ENCODE measurements around the gene DLL4. TPM values are rescaled to one million over a fixed set of nuclear protein-coding genes. Genes with fewer than 3 reads are reported as not detected.

Gene DLL4
- total and polyA plus RNA-seq, 2 donors (not counting 1 experiment from before 2014, with no cell fraction given), result 0.07 to 0.30 TPM

GRCh38 chr15:40948706-40949473, 19.8 kb downstream of the DLL4 start:
- H3K9me3 Mint-ChIP-seq (ENCODE audit: insufficient read depth), result no peaks in the 10 kb centered on the region
- Histone ChIP-seq H3K27me3 (replicated peaks in 1 of 4; ENCODE audit: control extremely low read depth in 1 of 4, control insufficient read depth in 3 of 4, insufficient read depth in 4 of 4, low read length in 3 of 4) (peaks cover 0 to 14% (median 2%) of the 10 kb centered on the region in 4 experiments), H3K36me3 (replicated peaks in 1 of 2; ENCODE audit: control extremely low read depth in 1 of 2, control insufficient read depth in 1 of 2, extremely low read depth in 1 of 2, insufficient read depth in 2 of 2, low read length in 1 of 2) (no peaks in the 10 kb centered on the region), H3K9me3 (ENCODE audit: control extremely low read depth in 1 of 3, control insufficient read depth in 2 of 3, insufficient read depth in 1 of 3, low read length in 2 of 3) (no peaks in the 10 kb centered on the region), H2AFZ (ENCODE audit: insufficient read depth, low read depth, low read length, poor library complexity, severe bottlenecking) (peak overlapping the region; percentile 18), H3K27ac (ENCODE audit: low read length in 2 of 2) (no peak overlapping the region), H4K20me1 (ENCODE audit: control insufficient read depth, insufficient read depth, low read length, poor library complexity, severe bottlenecking) (no peaks in the 10 kb centered on the region), H3K4me3 (ENCODE audit: control extremely low read depth in 1 of 5, extremely low read depth in 1 of 5, insufficient read depth in 1 of 5, low read depth in 2 of 5, low read length in 4 of 5) (no peak overlapping the region), H3K9ac (ENCODE audit: low read length) (no peak overlapping the region), H3K79me2 (ENCODE audit: control insufficient read depth, insufficient read depth, low read length) (no peaks in the 10 kb centered on the region), H3K4me1 (ENCODE audit: control insufficient read depth in 2 of 2, insufficient read depth in 2 of 2, low read length in 2 of 2) (peaks cover 8 to 13% of the 10 kb centered on the region in 2 donors), H3K4me2 (replicated peaks; ENCODE audit: low read depth, low read length, poor library complexity, severe bottlenecking) (no peak overlapping the region)
- peaks cover 17% of the 10 kb centered on the region for H3K27me3 Mint-ChIP-seq
- no peak overlapping the region for H3K4me3 Mint-ChIP-seq
- H3K27ac Mint-ChIP-seq, result no peak overlapping the region
- no peak for TF ChIP-seq EZH2 (IDR thresholded peaks at IDR 0.05; ENCODE audit: borderline replicate concordance, insufficient read depth, low read depth, low read length, poor library complexity, severe bottlenecking)
- no peak for TF ChIP-seq CTCF (IDR thresholded peaks at IDR 0.05)
- peaks cover 22% of the 10 kb centered on the region for H3K4me1 Mint-ChIP-seq
- intact Hi-C loops (cut with micrococcal nuclease), result no loop called here
- ChIA-PET POLR2A (interaction anchor here (0.6 kb wide), 1 partner anchor 397 kb away, joined by 9 read pairs; no protein-coding TSS in a partner anchor), CTCF (interaction anchor here (2.0 kb wide), 1 partner anchor 19 kb away, joined by 4 read pairs; no protein-coding TSS in a partner anchor)
- DNase-seq (no peak), ATAC-seq (ENCODE audit: low read depth) (no peak)
- 66% methylated on average over 20 of the region's 21 CpGs for WGBS (ENCODE audit: insufficient coverage)

- DNase-seq (no peak), ATAC-seq (ENCODE audit: low read depth) (no peak)
- no peak overlapping the region for H3K27ac ChIP-seq (ENCODE audit: low read length in 2 of 2)
- peaks cover 0 to 14% (median 2%) of the 10 kb centered on the region in 4 experiments for H3K27me3 ChIP-seq (replicated peaks in 1 of 4; ENCODE audit: control extremely low read depth in 1 of 4, control insufficient read depth in 3 of 4, insufficient read depth in 4 of 4, low read length in 3 of 4)
- H3K27me3 Mint-ChIP-seq, result peaks cover 17% of the 10 kb centered on the region
- H3K9ac ChIP-seq (ENCODE audit: low read length), result no peak overlapping the region
- WGBS (ENCODE audit: insufficient coverage), result 75% methylated on average over 4 of the region's 7 CpGs
- TF ChIP-seq CTCF (IDR thresholded peaks at IDR 0.05) (no peak), EZH2 (IDR thresholded peaks at IDR 0.05; ENCODE audit: borderline replicate concordance, insufficient read depth, low read depth, low read length, poor library complexity, severe bottlenecking) (no peak)
- CTCF ChIA-PET, result interaction anchor here (2.0 kb wide), 1 partner anchor 20 kb away, joined by 4 read pairs; no protein-coding TSS in a partner anchor
- H3K79me2 ChIP-seq (ENCODE audit: control insufficient read depth, insufficient read depth, low read length), result no peaks in the 10 kb centered on the region
- no peaks in the 10 kb centered on the region for H3K36me3 ChIP-seq (replicated peaks in 1 of 2; ENCODE audit: control extremely low read depth in 1 of 2, control insufficient read depth in 1 of 2, extremely low read depth in 1 of 2, insufficient read depth in 2 of 2, low read length in 1 of 2)
- H3K9me3 Mint-ChIP-seq (ENCODE audit: insufficient read depth), result no peaks in the 10 kb centered on the region
- POLR2A ChIA-PET, result no interaction called here
- H3K4me2 ChIP-seq (replicated peaks; ENCODE audit: low read depth, low read length, poor library complexity, severe bottlenecking), result no peak overlapping the region
- peaks cover 9 to 14% of the 10 kb centered on the region in 2 donors for H3K4me1 ChIP-seq (ENCODE audit: control insufficient read depth in 2 of 2, insufficient read depth in 2 of 2, low read length in 2 of 2)
- H3K27ac Mint-ChIP-seq, result no peak overlapping the region
- H3K4me1 Mint-ChIP-seq, result peaks cover 22% of the 10 kb centered on the region
- H3K4me3 ChIP-seq (ENCODE audit: control extremely low read depth in 1 of 5, extremely low read depth in 1 of 5, insufficient read depth in 1 of 5, low read depth in 2 of 5, low read length in 4 of 5), result no peak overlapping the region
- intact Hi-C loops (cut with micrococcal nuclease), result loop anchor here (5.0 kb wide), 1 partner anchor 168 kb away; the partner anchor contains the start of gene INO80
- H4K20me1 ChIP-seq (ENCODE audit: control insufficient read depth, insufficient read depth, low read length, poor library complexity, severe bottlenecking), result no peaks in the 10 kb centered on the region
- no peak overlapping the region for H2AFZ ChIP-seq (ENCODE audit: insufficient read depth, low read depth, low read length, poor library complexity, severe bottlenecking)
- H3K9me3 ChIP-seq (ENCODE audit: control extremely low read depth in 1 of 3, control insufficient read depth in 2 of 3, insufficient read depth in 1 of 3, low read length in 2 of 3), result no peaks in the 10 kb centered on the region
- no peak overlapping the region for H3K4me3 Mint-ChIP-seq
Measured at GRCh38 chr15:40949756-40950207, 20.6 kb downstream of the DLL4 start.
